Measurements from ENCODE around the gene NDUFAF3. TPM values are rescaled to one million over a fixed set of nuclear protein-coding genes. Genes with fewer than 3 reads are reported as not detected.

NDUFAF3 gene
- total RNA-seq, 1 experiment from 2014 or later: 91.0 TPM

GRCh38 chr3:49032646-49033304 lies 10.9 kb downstream of the NDUFAF3 start:
- no peaks in the 10 kb centered on the region for H3K9me3 ChIP-seq (ENCODE audit: control insufficient read depth in 1 of 2, insufficient read depth in 1 of 2, low read depth in 1 of 2, low read length in 2 of 2)
- no peak overlapping the region for H3K4me3 ChIP-seq (replicated peaks in 1 of 2; ENCODE audit: low read depth in 1 of 2, low read length in 2 of 2)
- DNase-seq (ENCODE audit: low read depth, low spot score) (no peak), ATAC-seq (no peak)
- H3K27me3 ChIP-seq (ENCODE audit: insufficient read depth, low read length): no peaks in the 10 kb centered on the region
- BruUV-seq (replicated peaks): no TSS peak
- no peak overlapping the region for H3K4me2 ChIP-seq (ENCODE audit: low read length)
- intact Hi-C loops (cut with micrococcal nuclease): no loop called here
- H3K27ac ChIP-seq (ENCODE audit: low read depth, low read length): no peak overlapping the region
- H3K79me2 ChIP-seq (ENCODE audit: insufficient read depth, low read length): peaks cover 22% of the 10 kb centered on the region
- H3K4me1 ChIP-seq (ENCODE audit: control insufficient read depth in 1 of 2, insufficient read depth in 2 of 2, low read length in 2 of 2): peaks cover 3 to 18% of the 10 kb centered on the region in 2 experiments; a peak in 3 of 4 replicates
- 0 out of 2 replicates have a peak, but pooled peaks cover 4% of the 10 kb centered on the region for H4K20me1 ChIP-seq (ENCODE audit: insufficient read depth)
- H2AFZ ChIP-seq (ENCODE audit: low read depth, low read length, poor library complexity, severe bottlenecking): no peak overlapping the region
- H3K9me2 ChIP-seq (ENCODE audit: insufficient read depth): no peaks in the 10 kb centered on the region
- H3K9ac ChIP-seq (ENCODE audit: low read length): no peak overlapping the region
- RAD21 ChIA-PET (ENCODE audit: low non-redundant PET in 1 of 2, low total read pairs in 2 of 2, uncharacterized antibody in 2 of 2, unreplicated experiment in 2 of 2): no interaction called here
- CTCF ChIA-PET: no interaction called here
- TF ChIP-seq YY1 (IDR thresholded peaks at IDR 0.05; ENCODE audit: extremely low read depth, insufficient replicate concordance, low read depth, low read length) (no peak), CTCF (IDR thresholded peaks at IDR 0.05 in 2 of 3, conservative IDR thresholded peaks at IDR 0.05 in 1 of 3; ENCODE audit: borderline replicate concordance in 1 of 3, insufficient read depth in 1 of 3, low read depth in 2 of 3, low read length in 2 of 3) (no peak), SIN3A (IDR thresholded peaks at IDR 0.05; ENCODE audit: low read depth) (no peak), REST (IDR thresholded peaks at IDR 0.05; ENCODE audit: low read depth) (no peak), ZNF274 (IDR thresholded peaks at IDR 0.05; ENCODE audit: low read depth, low read length) (no peak), ATF3 (IDR thresholded peaks at IDR 0.05) (no peak), POLR2A (IDR thresholded peaks at IDR 0.05; ENCODE audit: borderline replicate concordance, extremely low read depth, insufficient read depth, insufficient read length) (no peak), MAX (IDR thresholded peaks at IDR 0.05) (no peak), CEBPB (IDR thresholded peaks at IDR 0.05; ENCODE audit: low read depth) (no peak), TCF7L2 (IDR thresholded peaks at IDR 0.05; ENCODE audit: borderline replicate concordance, extremely low read depth, insufficient read depth, insufficient read length) (no peak), EZH2 (IDR thresholded peaks at IDR 0.05) (no peak), SP1 (IDR thresholded peaks at IDR 0.05; ENCODE audit: low read depth) (no peak), EGR1 (IDR thresholded peaks at IDR 0.05; ENCODE audit: low read depth) (no peak)
- H3K36me3 ChIP-seq (ENCODE audit: control insufficient read depth in 1 of 2, insufficient read depth in 2 of 2, low read length in 2 of 2): peaks cover 27 to 45% of the 10 kb centered on the region in 2 experiments
- POLR2A ChIA-PET: interaction anchor here (2.3 kb wide), 1 partner anchor 11 kb away, joined by 7 read pairs; the partner anchor contains the start of gene NDUFAF3

Data from HCT116 (cell line).